K562 (cell line): Measurements from ENCODE around the gene TNNI2. TPM values are rescaled to one million over a fixed set of nuclear protein-coding genes. Genes with fewer than 3 reads are reported as not detected.

ENCODE experiments used
- ATAC-seq: fragments of 200-7000 bp; cut with Tn5 transposase; 3 replicates; pipeline ENCODE4 v1.9.1; 2020; ENCODE audit warnings: moderate library complexity
- BruUV-seq: library from RNA; stranded (reverse); fragments of 400-500 nt; replicated peaks from 2 replicates; lab custom pipeline; 2021; lab: Mats Ljungman, UMichigan
- CTCF ChIA-PET: fragments of 300-600 bp; formaldehyde crosslinking; extraction: SDS; loops from one replicate; lab custom pipeline; 2021; ENCODE audit warnings: low intra/inter-chr PET ratio; lab: Yijun Ruan, JAX
- POLR2A ChIA-PET: fragments of 300-600, 350-650 bp; sonication (Branson Sonifier 250); formaldehyde crosslinking; extraction: SDS; loops from one replicate; lab custom pipeline; 2021; ENCODE audit warnings: antibody characterized with exemption, inconsistent platforms; lab: Yijun Ruan, JAX
- DNase-seq, 4 experiments: peaks; one replicate each; pipeline versions ENCODE4 v3.0.0 to v3.0.0-alpha.2; 2011 to 2018; ENCODE audit warnings: low spot score in 3 of 4, mixed read lengths in 3 of 4; ENCODE audit errors: extremely low read depth in 1 of 4
- FAIRE-seq: peaks from 2 replicates; lab custom pipeline; 2011; peaks lifted over from hg19 to GRCh38; lab: Jason Lieb, UNC
- H2AFZ ChIP-seq: 2 replicates; pipeline ENCODE4 v1.6.0; 2011; ENCODE audit warnings: low read depth, low read length, control low read depth, inconsistent platforms
- H3K27ac ChIP-seq: fragments of 200-600 bp; 3 replicates; pipeline ENCODE4 v1.8.0; 2011; ENCODE audit warnings: low read depth, mild to moderate bottlenecking, control low read depth, inconsistent platforms, low read length, moderate library complexity, mixed read lengths; ENCODE audit errors: extremely low read depth
- H3K27me3 ChIP-seq, 2 experiments: fragments of 300-600 bp in 1 of 2; 2 replicates in 1 of 2; 3 replicates in 1 of 2; pipeline versions ENCODE4 v1.6.0 to v1.8.0; 2011; ENCODE audit warnings: inconsistent platforms in 2 of 2, low read length in 2 of 2, mild to moderate bottlenecking in 1 of 2, mixed read lengths in 1 of 2, moderate library complexity in 1 of 2; ENCODE audit not compliant: control insufficient read depth in 2 of 2, insufficient read depth in 2 of 2
- H3K36me3 ChIP-seq: fragments of 300-600 bp; 3 replicates; pipeline ENCODE4 v1.8.0; 2011; ENCODE audit warnings: mild to moderate bottlenecking, low read length, inconsistent platforms; ENCODE audit not compliant: control insufficient read depth, insufficient read depth
- H3K4me1 ChIP-seq, 2 experiments: fragments of 200-600 bp in 1 of 2; replicated peaks in 1 of 2; 2 replicates in 1 of 2; 3 replicates in 1 of 2; pipeline versions ENCODE4 v1.5.1 to v1.8.0; 2011; ENCODE audit warnings: inconsistent platforms in 2 of 2, low read length in 2 of 2, mild to moderate bottlenecking in 1 of 2, mixed read lengths in 1 of 2, moderate library complexity in 1 of 2; ENCODE audit not compliant: control insufficient read depth in 2 of 2, insufficient read depth in 2 of 2
- H3K4me2 ChIP-seq: 2 replicates; pipeline ENCODE4 v1.6.1; 2011; ENCODE audit warnings: low read length, control low read depth, inconsistent platforms, mixed read lengths; ENCODE audit not compliant: insufficient read depth
- H3K4me3 ChIP-seq: fragments of 200-600 bp; sonication (generic), shearing (Covaris generic); 2 replicates; pipeline ENCODE4 v1.5.1; 2016; ENCODE audit warnings: control low read depth, inconsistent platforms
- H3K79me2 ChIP-seq: fragments of 200-600 bp; 3 replicates; pipeline ENCODE4 v1.8.0; 2011; ENCODE audit warnings: low read length, inconsistent platforms; ENCODE audit not compliant: control insufficient read depth, insufficient read depth
- H3K9ac ChIP-seq, 2 experiments: 2 replicates each; pipeline versions ENCODE4 v1.6.0 to v1.6.1; 2011; ENCODE audit warnings: low read depth in 2 of 2, low read length in 2 of 2, control low read depth in 1 of 2, inconsistent platforms in 1 of 2, mild to moderate bottlenecking in 1 of 2, mixed read lengths in 1 of 2; ENCODE audit not compliant: insufficient read depth in 1 of 2
- H3K9me1 ChIP-seq: one replicate; pipeline ENCODE4 v1.6.0; 2011; ENCODE audit warnings: inconsistent platforms, mild to moderate bottlenecking, low read length, moderate library complexity; ENCODE audit not compliant: control insufficient read depth, insufficient read depth
- H3K9me3 ChIP-seq: replicated peaks from 2 replicates; pipeline ENCODE4 v1.5.1; 2011; ENCODE audit warnings: low read depth, low read length, inconsistent platforms; ENCODE audit not compliant: control insufficient read depth, insufficient read depth
- H4K20me1 ChIP-seq: replicated peaks from 2 replicates; pipeline ENCODE4 v1.6.1; 2011; ENCODE audit warnings: low read length, inconsistent platforms, mixed read lengths; ENCODE audit not compliant: control insufficient read depth, insufficient read depth
- ARID4B ChIP-seq: sonication (generic); formaldehyde crosslinking; IDR thresholded peaks from 2 replicates; pipeline ENCODE4 v1.8.0; 2022; ENCODE audit warnings: mild to moderate bottlenecking, missing genetic modification reagents
- BACH1 ChIP-seq: fragments of 200-800 bp; sonication (Bioruptor generic); IDR thresholded peaks from 2 replicates; pipeline ENCODE4 v1.6.1; 2016; ENCODE audit warnings: missing genetic modification characterization, missing compliant biosample characterization
- HMG20A ChIP-seq: fragments of 450-650 bp; formaldehyde crosslinking; conservative IDR thresholded peaks from 2 replicates; pipeline ENCODE4 v1.4.0; 2020; ENCODE audit warnings: mild to moderate bottlenecking, mixed read lengths
- KHSRP ChIP-seq: fragments of 450-650 bp; IDR thresholded peaks from 2 replicates; pipeline ENCODE4 v1.6.1; 2017
- MAFK ChIP-seq: IDR thresholded peaks from 2 replicates; pipeline ENCODE4 v1.6.1; 2011; ENCODE audit warnings: low read length, improper control_type of control experiment
- MTA2 ChIP-seq: fragments of 450-650 bp; IDR thresholded peaks from 2 replicates; pipeline ENCODE4 v1.6.1; 2016; ENCODE audit warnings: low read depth
- NELFE ChIP-seq: IDR thresholded peaks from 2 replicates; pipeline ENCODE4 v1.6.1; 2011; ENCODE audit warnings: mild to moderate bottlenecking; ENCODE audit not compliant: insufficient read depth, insufficient read length
- SREBF1 ChIP-seq: fragments of 150-350 bp; IDR thresholded peaks from 2 replicates; pipeline ENCODE4 v1.6.1; 2014; ENCODE audit warnings: antibody characterized with exemption, low read depth, low read length, borderline replicate concordance
- SRSF3 ChIP-seq: fragments of 200-400 bp; formaldehyde crosslinking; IDR thresholded peaks from 2 replicates; pipeline ENCODE4 v1.6.1; 2016; ENCODE audit warnings: mild to moderate bottlenecking, low read length, moderate library complexity; ENCODE audit not compliant: insufficient read depth
- TAF1 ChIP-seq: IDR thresholded peaks from 2 replicates; pipeline ENCODE4 v1.6.1; 2011; ENCODE audit warnings: mild to moderate bottlenecking, low read length, moderate library complexity; ENCODE audit not compliant: insufficient read depth, control insufficient read depth, severe bottlenecking; ENCODE audit errors: extremely low read depth
- TBL1XR1 ChIP-seq, 2 experiments: IDR thresholded peaks; 2 replicates each; pipeline ENCODE4 v1.6.1; 2012; ENCODE audit warnings: improper control_type of control experiment in 2 of 2, low read length in 2 of 2, mild to moderate bottlenecking in 1 of 2
- ZFPM2 ChIP-seq: fragments of 250-450 bp; sonication (Bioruptor Pico); IDR thresholded peaks from 2 replicates; pipeline ENCODE4 v1.5.1; 2022; ENCODE audit warnings: mild to moderate bottlenecking
- ZKSCAN3 ChIP-seq: fragments of 250-450 bp; sonication (Bioruptor Pico); IDR thresholded peaks from 2 replicates; pipeline ENCODE4 v1.4.0; 2020
- ZKSCAN8 ChIP-seq: fragments of 200-800 bp; sonication (Bioruptor generic); IDR thresholded peaks from 2 replicates; pipeline ENCODE4 v1.6.1; 2016; ENCODE audit warnings: missing genetic modification characterization, missing compliant biosample characterization
- ZNF239 ChIP-seq: fragments of 250-450 bp; sonication (Bioruptor Pico); IDR thresholded peaks from 2 replicates; pipeline ENCODE4 v1.4.0; 2020; ENCODE audit warnings: mild to moderate bottlenecking
- WGBS: fragments of 100-300 bp; shearing (Covaris generic); methylation state at CpG from one replicate; pipeline ENCODE4 v1.1.6; 2016; ENCODE audit warnings: low coverage, mixed read lengths; ENCODE audit not compliant: insufficient coverage; ENCODE audit errors: missing lambda C conversion rate; 5-methylcytosine and 5-hydroxymethylcytosine counted together
- in situ Hi-C: fragments of 300-500 bp; cut with MboI; formaldehyde crosslinking; loops from 4 replicates; pipeline ENCODE4 v1.15.0; 2018; ENCODE audit warnings: inconsistent platforms, mixed read lengths
- intact Hi-C: fragments of 100-400 bp; cut with micrococcal nuclease; formaldehyde crosslinking; loops from 2 replicates; pipeline ENCODE4 v1.14.2; 2022
- polyA plus RNA-seq, 8 experiments: library from polyadenylated mRNA; depleted of rRNA in 4 of 8; stranded (reverse) in 5 of 8; unstranded in 3 of 8; fragments of >200 nt; fragmentation: Nextera tagmentation in 2 of 8; fragmentation: Illumina TruSeq in 1 of 8; extraction: Ambion mirVana in 2 of 8; extraction: Trizol in 1 of 8; gene quantifications; 2 replicates each; pipeline versions ENCODE4 v1.2.1 to v1.2.3, GENCODE V29; 2011 to 2014; ENCODE audit warnings: inconsistent platforms in 1 of 8, missing spikeins in 1 of 8
- total RNA-seq, 7 experiments: library from RNA; depleted of rRNA in 6 of 7; stranded (reverse); fragments of >200 nt in 6 of 7; fragmentation: Illumina TruSeq in 2 of 7; extraction: Trizol in 2 of 7; gene quantifications; 2 replicates each; pipeline versions ENCODE4 v1.2.1 to v1.2.3, GENCODE V29; 2011 to 2021; ENCODE audit warnings: low replicate concordance in 1 of 7

The TNNI2 gene
- total and polyA plus RNA-seq, 9 of the 15 experiments (the other 6 are each of a cell fraction or from before 2014, with no cell fraction given): not detected

- Histone ChIP-seq H3K9me1 (no peaks in the 10 kb centered on the region), H3K9ac (no peak overlapping the region), H3K36me3 (no peaks in the 10 kb centered on the region), H3K27me3 (peaks cover under 1 to 11% of the 10 kb centered on the region in 2 experiments; a peak in 2 of 5 replicates), H3K4me3 (no peak overlapping the region), H4K20me1 (no peaks in the 10 kb centered on the region; the same call in 1 of the 2 replicates), H3K4me1 (peaks cover 0 to 16% of the 10 kb centered on the region in 2 experiments; a peak in 2 of 5 replicates), H3K9me3 (no peaks in the 10 kb centered on the region), H2AFZ (no peak overlapping the region), H3K79me2 (no peaks in the 10 kb centered on the region)
- ChIA-PET POLR2A (interaction anchor here (0.6 kb wide), 1 partner anchor 168 kb away, joined by 3 read pairs; no protein-coding TSS in a partner anchor), CTCF (no interaction called here)
- intact Hi-C loops: no loop called here
- in situ Hi-C loops: loop anchor here (5.0 kb wide), 1 partner anchor 123 kb away; the partner anchor contains the start of gene KRTAP5-6
- no peak for ATAC-seq
- 4% methylated on average over 14 of the region's 14 CpGs for WGBS
- BruUV-seq: no TSS peak
- DNase-seq: no peak
- TF ChIP-seq TAF1 (no peak), NELFE (no peak), ZNF239 (CRISPR knock-in tag) (no peak), BACH1 (tag) (no peak), TBL1XR1 (IDR thresholded peaks at IDR 0.05; ENCODE audit: low read length in 2 of 2) (no peak), MAFK (no peak), SREBF1 (no peak), ZKSCAN8 (CRISPR knock-in tag) (no peak), ARID4B (no peak), SRSF3 (no peak), KHSRP (no peak), ZKSCAN3 (CRISPR knock-in tag) (no peak), MTA2 (no peak), ZFPM2 (no peak), HMG20A (no peak)
- TF ChIP-seq, all 486 proteins: peak for 0
- no peak for FAIRE-seq
- H3K27ac ChIP-seq: no peak overlapping the region
- H3K4me2 ChIP-seq: no peak overlapping the region
Measured at GRCh38 chr11:1820463-1821325, 18.1 kb upstream of the TNNI2 start.
